A549 (cell line): ENCODE results near the gene SSMEM1.

Experiments
- CEBPB ChIP-seq, 2 experiments: fragments of >200 bp in 1 of 2; sonication (Bioruptor Twin) in 1 of 2; formaldehyde crosslinking in 1 of 2; IDR thresholded peaks; 2 replicates each; pipeline ENCODE4 v1.6.1; 2012 to 2016
- E2F6 ChIP-seq: IDR thresholded peaks from 2 replicates; pipeline ENCODE4 v1.6.1; 2012; ENCODE audit warnings: low read depth, borderline replicate concordance
- EP300 ChIP-seq, 2 experiments: fragments of >200 bp; sonication (Bioruptor Twin); formaldehyde crosslinking; IDR thresholded peaks; 2 replicates in 1 of 2; 3 replicates in 1 of 2; pipeline ENCODE4 v1.6.1; 2016 to 2017
- FOSL2 ChIP-seq, 2 experiments: fragments of 450-650 bp in 1 of 2; fragments of >200 bp in 1 of 2; sonication (Bioruptor Twin) in 1 of 2; formaldehyde crosslinking; IDR thresholded peaks; 2 replicates each; pipeline versions ENCODE4 v1.5.0 to v1.6.1; 2016 to 2020; ENCODE audit warnings: mild to moderate bottlenecking in 1 of 2, moderate library complexity in 1 of 2
- HOXB5 ChIP-seq: fragments of 250-450 bp; sonication (Bioruptor Pico); IDR thresholded peaks from 2 replicates; pipeline ENCODE4 v1.5.0; 2020; ENCODE audit warnings: mild to moderate bottlenecking, moderate library complexity
- NFE2L2 ChIP-seq: fragments of 150-350 bp; conservative IDR thresholded peaks from 2 replicates; pipeline ENCODE4 v1.6.1; 2014; ENCODE audit warnings: low read length
- NPAS2 ChIP-seq: fragments of 250-450 bp; sonication (Bioruptor Pico); IDR thresholded peaks from 2 replicates; pipeline ENCODE4 v1.8.0; 2022; ENCODE audit warnings: mild to moderate bottlenecking, moderate library complexity, borderline replicate concordance
- POLR2A ChIP-seq: IDR thresholded peaks from 2 replicates; pipeline ENCODE4 v1.6.1; 2012; ENCODE audit warnings: mild to moderate bottlenecking, low read length
- RAD21 ChIP-seq, 2 experiments: fragments of >200 bp in 1 of 2; sonication (Bioruptor Twin) in 1 of 2; formaldehyde crosslinking in 1 of 2; IDR thresholded peaks in 1 of 2; conservative IDR thresholded peaks in 1 of 2; 2 replicates in 1 of 2; 3 replicates in 1 of 2; pipeline ENCODE4 v1.6.1; 2012 to 2018; ENCODE audit warnings: inconsistent platforms in 1 of 2
- RFX5 ChIP-seq: fragments of 450-650 bp; IDR thresholded peaks from 2 replicates; pipeline ENCODE4 v1.7.1; 2014; ENCODE audit warnings: antibody characterized with exemption, mild to moderate bottlenecking, moderate library complexity
- TF ChIP-seq, protein P1 (sequence below): fragments of >200 bp; sonication (Bioruptor Twin); formaldehyde crosslinking; IDR thresholded peaks from 3 replicates; pipeline ENCODE4 v1.5.1; 2016

- TF ChIP-seq RAD21 (conservative IDR thresholded peaks at IDR 0.05 in 1 of 2, IDR thresholded peaks at IDR 0.05 in 1 of 2) (no peak), EP300 (IDR thresholded peaks at IDR 0.05) (no peak), POLR2A (no peak), NPAS2 (no peak), CEBPB (IDR thresholded peaks at IDR 0.05) (no peak), RFX5 (no peak), HOXB5 (CRISPR knock-in tag) (no peak), FOSL2 (IDR thresholded peaks at IDR 0.05) (no peak), FOSL2 (CRISPR knock-in tag; IDR thresholded peaks at IDR 0.05) (no peak), E2F6 (no peak), NFE2L2 (no peak)
- TF ChIP-seq, protein P1, sequence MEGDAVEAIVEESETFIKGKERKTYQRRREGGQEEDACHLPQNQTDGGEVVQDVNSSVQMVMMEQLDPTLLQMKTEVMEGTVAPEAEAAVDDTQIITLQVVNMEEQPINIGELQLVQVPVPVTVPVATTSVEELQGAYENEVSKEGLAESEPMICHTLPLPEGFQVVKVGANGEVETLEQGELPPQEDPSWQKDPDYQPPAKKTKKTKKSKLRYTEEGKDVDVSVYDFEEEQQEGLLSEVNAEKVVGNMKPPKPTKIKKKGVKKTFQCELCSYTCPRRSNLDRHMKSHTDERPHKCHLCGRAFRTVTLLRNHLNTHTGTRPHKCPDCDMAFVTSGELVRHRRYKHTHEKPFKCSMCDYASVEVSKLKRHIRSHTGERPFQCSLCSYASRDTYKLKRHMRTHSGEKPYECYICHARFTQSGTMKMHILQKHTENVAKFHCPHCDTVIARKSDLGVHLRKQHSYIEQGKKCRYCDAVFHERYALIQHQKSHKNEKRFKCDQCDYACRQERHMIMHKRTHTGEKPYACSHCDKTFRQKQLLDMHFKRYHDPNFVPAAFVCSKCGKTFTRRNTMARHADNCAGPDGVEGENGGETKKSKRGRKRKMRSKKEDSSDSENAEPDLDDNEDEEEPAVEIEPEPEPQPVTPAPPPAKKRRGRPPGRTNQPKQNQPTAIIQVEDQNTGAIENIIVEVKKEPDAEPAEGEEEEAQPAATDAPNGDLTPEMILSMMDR, result no peak
These were observed 46.9 kb downstream of the SSMEM1 start for GRCh38 chr7:130254555-130254954.
